DMS 273 (cell line): Measurements from ENCODE around the gene ITGA7.
A peak's percentile ranks its signal among the peaks of the same experiment; 100 is the strongest.

Source experiments
- DNase-seq: peaks from one replicate; lab custom pipeline; 2025; ENCODE audit not compliant: unreplicated experiment; lab: John Stamatoyannopoulos, UW

Gene ITGA7

DNA sequence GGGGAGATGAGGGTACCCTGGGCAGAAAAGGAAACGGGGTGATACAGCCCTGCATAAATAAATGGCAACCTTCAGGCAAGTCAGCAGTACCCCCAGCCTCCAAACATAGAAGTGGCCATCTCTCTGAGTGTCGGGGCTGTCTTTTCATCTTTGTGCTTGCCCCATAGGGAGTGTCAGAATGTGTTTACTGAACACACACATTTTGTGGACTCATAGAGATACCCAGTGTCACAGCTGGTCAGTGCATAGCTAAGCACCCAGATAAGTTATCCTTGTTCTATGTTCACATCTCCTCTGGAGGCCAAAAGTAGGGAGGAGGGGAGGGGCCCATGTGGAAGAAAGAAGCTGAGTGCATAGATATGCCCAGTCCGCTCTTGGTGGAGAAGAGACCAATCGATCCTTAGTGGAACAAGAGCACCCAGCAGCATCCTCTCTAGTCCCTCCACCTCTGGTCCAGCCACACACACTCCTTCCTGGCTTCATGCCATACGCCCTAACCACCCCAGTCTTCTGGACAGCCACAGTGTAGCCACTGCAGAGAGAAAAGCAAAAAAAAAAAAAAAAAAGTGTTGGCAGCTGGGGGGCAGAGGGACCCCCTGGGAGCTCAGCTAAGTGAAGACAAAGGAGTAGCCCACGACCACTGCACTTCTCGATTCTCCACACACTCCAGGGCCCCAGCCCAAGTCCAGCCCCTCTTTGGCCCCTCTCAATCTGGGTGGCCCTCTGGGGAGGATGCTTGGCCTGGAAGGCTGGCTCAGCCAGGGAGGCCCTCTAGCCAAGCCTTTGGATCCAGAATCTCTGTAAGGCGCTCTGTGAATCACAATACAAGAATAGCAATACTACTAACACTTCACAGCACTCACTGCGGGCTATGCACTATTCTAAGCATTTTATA is 2.6 kb downstream of the ITGA7 start:
- DNase-seq: no peak

- peak; percentile 56 for DNase-seq
Observed at GRCh38 chr12:55703901-55704761, 3.6 kb downstream of the ITGA7 start.

DNA sequence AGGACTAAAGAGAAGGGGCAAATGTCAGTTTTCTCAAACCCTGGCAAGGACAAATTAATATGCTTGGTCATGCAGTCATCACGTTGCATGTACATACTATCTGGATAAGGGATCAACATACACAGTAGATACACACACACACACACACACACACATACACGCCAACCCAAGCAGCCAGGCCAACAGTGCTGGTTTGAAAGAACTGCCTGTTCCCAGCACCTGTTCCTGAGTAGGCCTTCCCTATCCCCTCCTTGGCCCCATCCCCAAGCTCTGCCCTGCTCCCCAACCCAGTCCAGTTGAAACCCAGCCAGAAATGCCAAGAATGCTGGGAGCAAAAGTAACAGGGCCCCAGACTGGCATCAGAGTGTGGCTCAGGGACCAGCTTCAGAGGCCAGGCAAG is 4.4 kb downstream of the ITGA7 start:
- DNase-seq: no peak

GRCh38 chr12:55702861-55703260 is 4.8 kb downstream of the ITGA7 start:
- DNase-seq: no peak

GRCh38 chr12:55700255-55701018 is 7.3 kb downstream of the ITGA7 start:
- DNase-seq: peak; percentile 33

DNA sequence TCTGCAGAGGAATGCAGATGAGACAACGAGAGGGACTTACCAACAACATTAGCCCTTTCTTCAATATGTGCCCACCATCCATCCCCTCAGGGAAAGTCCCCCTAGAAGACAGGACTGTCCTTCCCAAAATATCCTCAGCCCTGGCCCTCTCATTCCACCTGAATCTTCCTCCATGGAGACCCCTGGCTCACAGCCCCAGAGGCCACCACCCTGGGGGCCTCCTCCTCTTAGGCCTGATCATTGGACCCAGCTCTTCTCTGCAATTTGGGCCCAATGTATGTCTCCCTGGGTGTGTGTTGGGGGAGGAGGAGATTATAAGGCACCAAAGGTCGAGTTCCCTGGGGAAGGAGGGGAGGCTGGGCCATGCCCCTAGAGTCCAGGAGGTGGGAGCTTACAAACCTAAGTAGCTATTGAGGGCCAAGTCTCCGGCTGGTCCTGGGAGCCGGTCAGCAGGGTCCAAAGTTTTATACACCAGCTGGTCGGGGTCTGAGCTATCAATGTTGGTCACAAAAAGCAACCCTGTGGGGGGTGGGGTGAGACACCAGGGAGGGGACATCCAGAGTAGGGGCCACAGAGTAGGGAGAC is 8.1 kb downstream of the ITGA7 start:
- DNase-seq: no peak

DNA sequence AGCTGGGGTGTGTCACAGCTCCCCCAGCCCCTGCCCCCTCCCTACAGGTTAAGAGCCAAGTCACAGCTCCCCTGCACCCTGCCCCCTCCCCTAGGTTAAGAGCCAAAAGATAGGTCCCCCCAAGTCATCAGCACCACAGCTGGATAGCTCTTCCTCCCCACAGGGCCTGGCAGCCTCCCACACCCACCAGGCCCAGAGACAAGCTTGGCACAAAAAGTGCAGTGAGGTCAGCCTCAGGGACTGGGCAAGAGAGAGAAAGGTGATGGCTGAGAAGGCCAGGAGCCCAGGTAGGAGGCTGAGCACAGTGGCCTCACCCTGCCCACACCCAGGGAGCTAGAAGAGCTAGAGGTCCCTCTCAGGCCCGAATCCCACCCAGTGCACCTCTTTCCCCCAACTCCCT is 8.7 kb downstream of the ITGA7 start:
- DNase-seq: no peak

DNA sequence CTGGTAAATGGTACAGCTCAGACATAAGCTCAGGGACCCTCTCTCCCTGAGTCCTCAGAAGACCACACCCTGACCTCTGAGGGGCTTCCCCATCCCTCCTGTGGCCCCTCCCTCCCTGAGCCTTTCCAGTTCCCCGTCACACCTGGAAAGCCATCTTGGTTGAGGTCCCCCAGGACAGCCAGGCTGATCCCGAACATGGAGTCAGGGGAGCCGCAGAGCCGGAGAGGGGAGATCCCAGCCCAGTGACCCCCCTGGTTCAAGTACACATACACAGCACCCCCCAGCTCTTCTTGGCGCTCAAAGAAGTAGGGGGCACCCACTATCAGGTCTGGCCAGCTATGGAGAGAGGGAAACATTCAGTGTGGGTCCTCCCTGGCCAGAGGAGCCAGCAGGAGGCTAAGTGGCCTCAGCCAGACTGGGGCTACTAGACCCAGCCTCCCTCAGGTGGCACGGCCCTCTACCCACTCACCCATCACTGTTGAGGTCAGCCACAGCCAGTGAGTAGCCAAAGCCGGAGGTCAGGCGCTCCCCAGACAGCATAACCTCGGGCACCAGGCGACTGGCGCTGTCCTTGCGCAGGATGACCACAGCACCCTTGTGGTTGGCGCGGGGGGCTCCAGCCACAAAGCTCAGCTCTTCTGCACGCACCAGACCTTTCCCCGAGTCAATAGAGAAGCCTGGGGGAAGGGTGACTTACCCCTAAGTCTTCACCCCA is 9.3 kb downstream of the ITGA7 start:
- DNase-seq: no peak

- DNase-seq: no peak
Observed at GRCh38 chr12:55697686-55698085, 10.0 kb downstream of the ITGA7 start.

DNA sequence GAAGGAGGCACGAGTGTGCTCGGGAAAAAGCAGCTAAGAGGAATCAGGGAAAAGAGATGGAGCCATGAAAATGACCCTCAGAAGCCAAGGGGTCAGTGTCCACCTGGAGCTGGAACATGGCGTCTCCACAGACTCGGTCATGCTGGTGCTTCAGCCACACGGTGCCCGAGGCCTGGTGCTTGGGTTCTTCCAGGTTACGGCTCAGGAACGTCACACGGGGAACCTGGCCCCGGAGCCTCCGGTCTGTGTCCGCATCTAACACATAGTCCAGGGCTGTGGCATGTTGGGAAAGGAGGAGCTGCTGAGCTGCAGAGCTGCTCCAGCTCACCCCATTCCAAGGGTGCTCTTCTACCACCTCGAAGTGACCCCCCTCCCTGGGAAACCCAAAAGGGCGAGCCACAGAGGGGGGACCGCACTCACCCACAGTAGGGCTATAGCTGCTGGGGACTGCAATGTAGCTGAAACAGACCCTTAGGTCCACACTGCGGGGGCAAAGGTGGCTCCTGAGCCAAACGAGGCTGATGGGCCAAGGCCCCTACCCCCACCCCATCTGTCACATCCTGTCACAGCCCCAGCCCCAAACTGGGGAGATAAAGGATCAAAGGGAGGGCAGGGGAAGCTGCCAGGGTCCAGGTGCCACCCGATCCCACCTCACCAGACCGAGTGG is 10.8 kb downstream of the ITGA7 start:
- no peak for DNase-seq

- DNase-seq: no peak
Observed at GRCh38 chr12:55696141-55696540, 11.6 kb downstream of the ITGA7 start.

GRCh38 chr12:55695349-55695748 is 12.4 kb downstream of the ITGA7 start:
- no peak for DNase-seq

DNA sequence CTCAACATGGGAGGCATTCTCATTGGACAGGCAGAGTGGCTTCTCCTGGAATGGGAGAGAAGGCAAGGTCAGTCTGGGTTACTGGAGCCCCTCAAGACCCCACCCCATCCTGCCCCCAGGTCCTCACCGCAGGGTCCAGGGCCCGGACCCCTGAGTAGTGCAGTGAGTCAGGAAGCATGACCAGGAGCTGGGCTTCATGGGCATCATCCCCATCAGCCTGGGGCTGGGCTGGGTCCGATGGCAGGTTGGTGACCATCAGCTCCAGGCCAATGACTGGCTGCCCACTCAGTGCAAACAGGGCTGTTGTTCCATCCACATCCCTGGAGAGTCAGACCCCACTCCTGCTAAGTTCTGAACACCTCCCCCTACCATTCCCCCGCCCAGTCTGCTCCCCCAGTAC is 13.1 kb downstream of the ITGA7 start:
- DNase-seq: no peak

DNA sequence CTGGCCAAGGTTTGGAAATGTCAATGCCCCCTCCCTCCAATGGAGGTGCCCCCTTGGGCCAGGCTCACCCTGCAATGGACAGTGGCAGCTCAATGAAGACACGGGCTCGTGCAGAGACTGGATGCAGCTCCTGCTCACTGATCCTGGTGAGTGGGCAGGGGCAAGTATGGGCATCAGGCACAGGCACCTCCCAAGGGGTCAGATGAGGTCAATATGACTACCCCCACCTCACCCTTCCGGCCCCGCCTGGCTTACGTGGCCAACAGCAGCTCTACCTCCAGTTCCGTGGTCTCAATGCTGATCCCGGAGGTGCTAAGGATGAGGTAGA is 13.6 kb downstream of the ITGA7 start:
- DNase-seq: no peak

GRCh38 chr12:55693323-55694187 is 14.1 kb downstream of the ITGA7 start:
- no peak for DNase-seq

- DNase-seq: no peak
Observed at GRCh38 chr12:55692631-55693322, 14.9 kb downstream of the ITGA7 start.

- no peak for DNase-seq
Observed at GRCh38 chr12:55688716-55689655, 18.7 kb downstream of the ITGA7 start.
